Thymus (tissue), 14 donors: ENCODE measurements around the gene TNFRSF9. TPM values are rescaled to one million over a fixed set of nuclear protein-coding genes. Genes with fewer than 3 reads are reported as not detected.

Source experiments
- DNase-seq, 9 donors: peaks; one replicate each; pipeline ENCODE4 v3.0.0-alpha.2; 2013; ENCODE audit warnings: low spot score in 9 of 9, low read depth in 6 of 9, missing footprints in 1 of 9
- H3K27ac ChIP-seq, 2 donors: one replicate each; pipeline ENCODE4 v1.5.1; 2013; ENCODE audit warnings: control low read depth in 1 of 2, low read depth in 1 of 2, low read length in 1 of 2, mild to moderate bottlenecking in 1 of 2, moderate library complexity in 1 of 2
- H3K27me3 ChIP-seq, 2 donors: one replicate each; pipeline ENCODE4 v1.5.1; 2013; ENCODE audit warnings: low read length in 1 of 2; ENCODE audit not compliant: control insufficient read depth in 2 of 2, insufficient read depth in 1 of 2
- H3K36me3 ChIP-seq, 2 donors: one replicate each; pipeline ENCODE4 v1.5.1; 2013; ENCODE audit warnings: low read length in 1 of 2, mild to moderate bottlenecking in 1 of 2, moderate library complexity in 1 of 2; ENCODE audit not compliant: control insufficient read depth in 2 of 2, insufficient read depth in 2 of 2
- H3K4me1 ChIP-seq, 2 donors: one replicate each; pipeline ENCODE4 v1.5.1; 2013; ENCODE audit warnings: low read length in 2 of 2; ENCODE audit not compliant: control insufficient read depth in 2 of 2, insufficient read depth in 2 of 2
- H3K4me3 ChIP-seq, 2 donors: one replicate each; pipeline ENCODE4 v1.5.1; 2013; ENCODE audit warnings: low read length in 2 of 2, control low read depth in 1 of 2, mild to moderate bottlenecking in 1 of 2
- H3K9me3 ChIP-seq, 2 donors: one replicate each; pipeline ENCODE4 v1.5.1; 2013; ENCODE audit warnings: low read length in 1 of 2, mild to moderate bottlenecking in 1 of 2; ENCODE audit not compliant: control insufficient read depth in 2 of 2, insufficient read depth in 1 of 2
- WGBS: extraction: QIAGEN DNeasy Blood & Tissue Kit; methylation state at CpG from one replicate; pipeline ENCODE4 v1.1.7; 2013; 5-methylcytosine and 5-hydroxymethylcytosine counted together
- long read RNA-seq, 10 donors: transcript quantifications; one replicate each; lab custom pipeline, GENCODE V29; 2026
- polyA plus RNA-seq: library from polyadenylated mRNA; stranded (reverse); fragments of 200-250 nt; gene quantifications from one replicate; pipeline ENCODE4 v1.2.3, GENCODE V29; 2013
- total RNA-seq: library from RNA; stranded (reverse); fragments of 120-200 nt; gene quantifications from one replicate; pipeline ENCODE4 v1.2.4, GENCODE V29; 2013
- donor health status: healthy.

Gene TNFRSF9
- total RNA-seq (9.0 TPM), polyA plus RNA-seq (12.0 TPM)
- long read RNA-seq, donor 1, partial matches to known transcripts, result 0 of 1 reads
- long read RNA-seq, donor 1, other reads (novel, unspliced or antisense), result 0 of 1 reads
- long read RNA-seq, donor 2, transcript TNFRSF9-201 (8 exons, 1,923 nt), result major isoform, 6 of 639 reads
- long read RNA-seq, donor 2, partial matches to known transcripts, result 377 of 639 reads
- long read RNA-seq, donor 2, other reads (novel, unspliced or antisense), result 256 of 639 reads
- long read RNA-seq, donor 3, partial matches to known transcripts, result 0 of 3 reads
- long read RNA-seq, donor 3, other reads (novel, unspliced or antisense), result 0 of 3 reads
- long read RNA-seq, donor 4, result 0 reads
- long read RNA-seq, donor 5, transcript TNFRSF9-201 (8 exons, 1,923 nt), result major isoform, 7 of 7 reads
- long read RNA-seq, donor 5, partial matches to known transcripts, result 0 of 7 reads
- long read RNA-seq, donor 5, other reads (novel, unspliced or antisense), result 0 of 7 reads
- long read RNA-seq, donor 6, transcript TNFRSF9-201 (8 exons, 1,923 nt), result major isoform, 5 of 5 reads
- long read RNA-seq, donor 6, partial matches to known transcripts, result 0 of 5 reads
- long read RNA-seq, donor 6, other reads (novel, unspliced or antisense), result 0 of 5 reads
- long read RNA-seq, donor 7, full-length matches to known transcripts, result 4 of 4 reads
- long read RNA-seq, donor 7, partial matches to known transcripts, result 0 of 4 reads
- long read RNA-seq, donor 7, other reads (novel, unspliced or antisense), result 0 of 4 reads
- long read RNA-seq, donor 8, result 0 reads
- long read RNA-seq, donor 9, partial matches to known transcripts, result 0 of 2 reads
- long read RNA-seq, donor 9, other reads (novel, unspliced or antisense), result 0 of 2 reads
- long read RNA-seq, donor 10, partial matches to known transcripts, result 0 of 3 reads
- long read RNA-seq, donor 10, other reads (novel, unspliced or antisense), result 0 of 3 reads

DNA sequence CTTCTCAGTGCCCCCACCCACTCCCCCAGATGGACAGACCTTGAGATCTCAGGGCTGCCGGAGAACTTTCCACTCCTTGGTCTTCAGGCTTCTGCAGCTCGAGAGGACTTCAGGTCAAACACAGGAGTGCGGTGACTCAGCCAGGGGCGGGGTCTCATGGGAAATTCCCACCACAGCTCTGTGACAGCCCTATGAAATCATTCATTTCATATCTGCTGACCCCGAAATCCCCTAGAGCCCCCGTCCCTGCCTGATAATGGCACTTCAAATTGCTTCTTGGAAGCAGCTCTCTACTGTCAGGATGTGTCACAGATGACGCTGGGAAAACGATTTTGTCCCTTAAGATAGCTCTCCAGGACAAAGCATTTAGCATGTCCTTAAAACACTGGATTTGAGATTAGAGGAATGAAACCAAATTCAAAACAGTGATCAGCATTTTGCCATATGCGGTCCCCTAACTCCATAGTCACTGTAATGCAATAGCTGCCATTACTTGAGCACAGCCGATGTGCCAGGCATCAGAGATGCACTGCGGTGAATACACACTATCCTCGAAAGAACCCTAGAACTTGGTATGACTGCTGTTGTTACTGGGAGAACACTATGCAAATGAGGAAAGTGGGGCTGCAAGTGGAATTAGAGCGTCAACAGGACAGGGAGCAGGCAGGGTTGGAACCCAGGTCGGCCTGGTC lies at the start of gene TNFRSF9:
Gene TNFRSF9 (minus strand): TSS at position 95 of the 692 bp plus-strand sequence. CDS start 845 bp downstream, outside the sequence.
- 74% methylated on average over 14 of the region's 14 CpGs for WGBS
- H3K27ac ChIP-seq, result no peak within 1 kb of the TSS
- no peak for DNase-seq

DNA sequence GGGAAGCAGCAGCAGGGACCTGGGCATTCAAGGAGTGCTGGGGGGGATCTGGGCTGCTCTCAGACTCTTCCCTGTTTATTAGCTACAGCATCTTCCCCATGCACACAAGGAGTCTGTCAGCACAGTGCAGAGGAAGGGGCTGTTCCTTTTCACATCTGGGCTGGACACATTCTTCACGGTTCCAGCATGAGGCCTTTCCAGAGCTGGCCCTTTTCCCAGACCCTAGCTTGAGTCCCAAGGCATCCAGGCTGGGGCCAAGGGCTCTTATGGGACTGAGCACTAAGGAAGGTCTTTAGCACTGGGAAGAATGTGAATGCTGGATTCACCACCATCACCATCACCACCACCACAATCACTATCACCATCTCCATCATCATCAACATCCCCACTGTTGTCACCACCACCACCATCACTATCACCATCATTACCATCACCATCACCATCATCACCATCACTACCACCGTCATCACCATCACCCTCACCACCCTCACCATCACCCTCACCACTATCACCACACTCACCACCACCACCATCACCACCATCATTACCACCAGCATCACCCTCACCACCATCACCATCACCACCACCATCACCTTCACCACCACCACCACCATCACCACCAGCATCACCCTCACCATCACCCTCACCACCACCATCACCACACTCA lies 49.3 kb upstream of the TNFRSF9 start:
- no peaks in the 10 kb centered on the region for H3K4me1 ChIP-seq
- no peaks in the 10 kb centered on the region for H3K9me3 ChIP-seq
- H3K27ac ChIP-seq, result no peak overlapping the region
- H3K36me3 ChIP-seq, result peaks cover 18 to 20% of the 10 kb centered on the region in 2 donors
- H3K4me3 ChIP-seq, result no peak overlapping the region
- H3K27me3 ChIP-seq, result no peaks in the 10 kb centered on the region
- DNase-seq, result no peak
- WGBS, result 98% methylated on average over 2 of the region's 2 CpGs

More for the DNA sequence above, at the start of gene TNFRSF9:
- H3K9me3 ChIP-seq, result no peaks in the 10 kb centered on the region
- peaks cover 11 to 54% of the 10 kb centered on the region in 2 donors for H3K27me3 ChIP-seq
- H3K36me3 ChIP-seq, result no peaks in the 10 kb centered on the region
- H3K4me3 ChIP-seq, result no peak within 1 kb of the TSS
- no peaks in the 10 kb centered on the region for H3K4me1 ChIP-seq

DNA sequence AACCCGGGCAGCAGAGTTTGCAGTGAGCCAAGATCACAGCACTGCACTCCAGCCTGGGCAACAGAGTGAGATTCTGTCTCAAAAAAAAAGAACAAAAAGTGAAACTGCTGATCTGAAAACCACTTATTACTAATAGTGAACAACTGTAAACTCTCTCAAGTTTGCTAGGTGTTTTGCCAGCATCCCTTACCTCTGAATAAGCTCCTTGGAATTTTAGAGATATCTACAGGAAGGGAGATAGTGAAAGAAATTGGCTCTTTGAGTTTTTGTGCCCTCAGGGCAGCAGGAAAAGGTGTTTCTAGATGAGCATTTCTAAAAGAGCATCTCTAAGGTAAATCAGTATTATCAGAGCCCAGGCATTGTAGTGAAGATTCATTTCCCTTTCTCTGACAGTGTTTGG lies 47.9 kb upstream of the TNFRSF9 start:
- DNase-seq, result no peak
- no peak overlapping the region for H3K4me3 ChIP-seq

DNA sequence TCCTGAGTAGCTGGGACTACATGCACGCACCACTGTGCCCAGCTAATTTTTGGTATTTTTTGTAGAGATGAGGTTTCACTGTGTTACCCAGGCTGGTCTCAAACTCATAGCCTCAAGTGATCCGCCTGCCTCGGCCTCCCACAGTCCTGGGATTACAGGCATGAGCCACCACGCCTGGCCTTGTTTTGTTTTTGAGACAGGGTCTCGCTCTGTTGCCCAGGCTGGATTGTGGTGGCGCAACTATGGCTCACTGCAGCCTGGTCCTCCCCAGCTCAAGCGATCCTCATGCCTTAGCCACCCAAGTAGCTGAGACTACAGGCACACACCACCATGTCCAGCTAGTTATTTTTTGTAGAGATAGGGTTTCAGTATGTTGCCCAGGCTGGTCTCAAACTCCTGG lies 46.9 kb upstream of the TNFRSF9 start:
- DNase-seq, result no peak
- H3K4me3 ChIP-seq, result no peak overlapping the region
- H3K27me3 ChIP-seq, result no peaks in the 10 kb centered on the region
- H3K27ac ChIP-seq, result no peak overlapping the region
- peaks cover 0 to under 1% of the 10 kb centered on the region in 2 donors for H3K4me1 ChIP-seq
- WGBS, result 90% methylated on average over 7 of the region's 7 CpGs
- H3K9me3 ChIP-seq, result no peaks in the 10 kb centered on the region
- peaks cover 37 to 39% of the 10 kb centered on the region in 2 donors for H3K36me3 ChIP-seq

More for the DNA sequence above, 47.9 kb upstream of the TNFRSF9 start:
- Histone ChIP-seq H3K36me3 (peaks cover 30% of the 10 kb centered on the region in 2 donors), H3K9me3 (no peaks in the 10 kb centered on the region), H3K27me3 (no peaks in the 10 kb centered on the region), H3K4me1 (no peaks in the 10 kb centered on the region), H3K27ac (no peak overlapping the region)
- 96% methylated on average over 1 of the region's 1 CpG for WGBS

DNA sequence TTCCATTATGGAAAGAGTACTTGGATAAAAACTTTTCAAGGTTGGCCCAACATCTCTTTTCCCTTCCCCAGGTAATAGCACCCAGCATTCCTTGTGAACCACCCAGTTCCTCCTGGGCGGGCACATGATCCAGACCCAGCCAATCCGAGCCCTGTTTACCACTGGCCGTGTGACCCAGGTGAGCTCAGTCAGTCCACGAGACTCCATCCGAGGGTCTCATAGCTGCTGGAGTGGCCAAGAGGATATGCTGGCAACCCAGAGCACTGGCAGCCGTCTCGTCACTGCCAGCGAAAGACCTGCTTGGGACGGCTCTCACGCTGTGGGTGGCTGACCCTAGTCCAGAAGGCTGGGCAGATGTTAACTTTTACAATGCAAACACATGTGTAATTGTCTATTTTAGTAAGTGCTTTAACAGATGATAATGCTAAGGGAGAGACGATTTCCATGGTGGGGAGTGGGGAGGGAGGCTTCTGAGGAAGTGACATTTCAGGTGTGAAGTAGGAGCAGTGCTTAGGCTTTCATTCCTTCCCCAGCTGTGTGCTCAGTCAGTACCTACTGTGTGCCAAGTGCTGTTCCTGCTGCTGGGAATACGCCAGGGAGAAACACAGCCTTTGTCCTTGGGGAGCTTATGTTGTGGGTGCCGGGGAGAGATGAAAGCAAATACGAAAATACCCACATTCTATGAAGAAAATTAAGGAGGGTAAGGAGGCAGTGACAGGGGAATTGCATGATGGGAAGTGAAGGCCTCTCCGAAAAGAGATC lies 45.4 kb upstream of the TNFRSF9 start:
- Histone ChIP-seq H3K27ac (no peak overlapping the region), H3K36me3 (peaks cover 41 to 45% of the 10 kb centered on the region in 2 donors), H3K27me3 (no peaks in the 10 kb centered on the region), H3K4me1 (peaks cover 0 to 3% of the 10 kb centered on the region in 2 donors), H3K4me3 (no peak overlapping the region), H3K9me3 (no peaks in the 10 kb centered on the region)
- DNase-seq, result no peak
- 93% methylated on average over 15 of the region's 15 CpGs for WGBS

DNA sequence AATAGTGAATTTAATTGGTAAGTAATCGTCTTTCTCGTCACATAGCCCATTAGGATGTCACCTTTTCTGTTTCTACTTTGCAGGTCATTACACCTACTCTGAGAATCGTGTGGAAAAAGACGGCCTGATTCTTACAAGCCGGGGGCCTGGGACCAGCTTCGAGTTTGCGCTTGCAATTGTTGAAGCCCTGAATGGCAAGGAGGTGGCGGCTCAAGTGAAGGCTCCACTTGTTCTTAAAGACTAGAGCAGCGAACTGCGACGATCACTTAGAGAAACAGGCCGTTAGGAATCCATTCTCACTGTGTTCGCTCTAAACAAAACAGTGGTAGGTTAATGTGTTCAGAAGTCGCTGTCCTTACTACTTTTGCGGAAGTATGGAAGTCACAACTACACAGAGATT lies 44.2 kb upstream of the TNFRSF9 start:
- Histone ChIP-seq H3K9me3 (no peaks in the 10 kb centered on the region), H3K4me1 (peaks cover 0 to 3% of the 10 kb centered on the region in 2 donors), H3K27me3 (no peaks in the 10 kb centered on the region), H3K4me3 (no peak overlapping the region), H3K36me3 (peaks cover 53 to 55% of the 10 kb centered on the region in 2 donors), H3K27ac (no peak overlapping the region)
- no peak for DNase-seq
- WGBS, result 97% methylated on average over 15 of the region's 15 CpGs

DNA sequence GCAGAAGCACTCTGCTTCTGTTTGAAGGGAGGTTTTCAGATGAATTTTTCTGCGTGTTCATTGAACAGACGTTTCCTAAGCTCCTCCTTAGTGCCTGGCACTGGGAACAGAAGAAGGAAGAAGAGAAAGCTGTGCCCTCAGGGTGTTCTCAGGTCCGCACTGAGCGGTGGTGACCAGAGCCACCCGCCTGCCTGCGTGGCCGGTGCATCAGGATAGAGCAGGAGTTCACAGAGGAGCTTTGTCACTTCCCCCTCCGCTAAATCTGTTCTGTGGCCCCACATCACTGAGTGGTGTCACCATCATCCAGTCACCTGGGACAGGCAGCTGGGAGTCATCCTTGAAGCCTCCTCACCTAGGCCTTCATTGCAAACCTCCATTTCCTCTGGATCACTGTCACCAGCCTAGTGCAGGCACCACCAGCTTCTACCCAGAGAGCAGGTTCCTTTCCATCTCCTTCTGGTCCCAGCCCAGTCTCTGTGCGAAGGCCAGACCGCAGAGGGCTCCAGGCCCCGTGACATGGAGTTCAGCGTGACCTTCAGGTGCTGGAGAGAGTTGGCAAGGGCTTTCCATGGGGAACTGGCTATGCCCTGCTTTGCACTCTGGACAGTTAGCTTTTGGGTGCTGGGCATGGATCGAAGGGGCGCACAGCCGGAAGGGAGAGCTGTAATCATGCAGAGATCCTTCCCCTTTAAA lies 42.6 kb upstream of the TNFRSF9 start:
- Histone ChIP-seq H3K4me3 (no peak overlapping the region), H3K27ac (no peak overlapping the region), H3K27me3 (no peaks in the 10 kb centered on the region), H3K36me3 (peaks cover 67% of the 10 kb centered on the region in 2 donors), H3K9me3 (no peaks in the 10 kb centered on the region), H3K4me1 (peaks cover 0 to 3% of the 10 kb centered on the region in 2 donors)
- 97% methylated on average over 15 of the region's 15 CpGs for WGBS
- DNase-seq, result no peak
